ENCODE measurements around the gene ZNF414.

The ZNF414 gene

GRCh38 chr19:8506402-8506957 lies 7.5 kb downstream of the ZNF414 start:
- TF ChIP-seq GLIS3 (CRISPR knock-in tag; IDR thresholded peaks at IDR 0.05) (no peak), CSDC2 (CRISPR knock-in tag; IDR thresholded peaks at IDR 0.05) (no peak), POU6F1 (CRISPR knock-in tag; IDR thresholded peaks at IDR 0.05; ENCODE audit: borderline replicate concordance, low read depth) (no peak), PATZ1 (CRISPR knock-in tag; IDR thresholded peaks at IDR 0.05; ENCODE audit: borderline replicate concordance) (no peak), ESRRG (CRISPR knock-in tag; IDR thresholded peaks at IDR 0.05) (no peak), ARNTL (CRISPR knock-in tag; IDR thresholded peaks at IDR 0.05; ENCODE audit: borderline replicate concordance, low read depth) (no peak), ZNF565 (CRISPR knock-in tag; conservative IDR thresholded peaks at IDR 0.05; ENCODE audit: low read depth) (no peak), TOX (CRISPR knock-in tag; IDR thresholded peaks at IDR 0.05; ENCODE audit: borderline replicate concordance) (no peak), ISL1 (CRISPR knock-in tag; IDR thresholded peaks at IDR 0.05) (no peak)
- peak; percentile 70 for ATAC-seq

GRCh38 chr19:8505680-8506401 lies 8.1 kb downstream of the ZNF414 start:
- peak; percentile 90 for ATAC-seq
- no peak for TF ChIP-seq ESRRG (CRISPR knock-in tag; IDR thresholded peaks at IDR 0.05)
- no peak for TF ChIP-seq RARB (CRISPR knock-in tag; IDR thresholded peaks at IDR 0.05)
- TF ChIP-seq ISL1 (CRISPR knock-in tag; IDR thresholded peaks at IDR 0.05), result no peak
- no peak for TF ChIP-seq CSRNP3 (CRISPR knock-in tag; IDR thresholded peaks at IDR 0.05)
- 0 out of 2 replicates have a peak, but pooled peaks have one; percentile 37 for TF ChIP-seq ZFP3 (CRISPR knock-in tag; IDR thresholded peaks at IDR 0.05)

GRCh38 chr19:8504919-8505318 lies 9.0 kb downstream of the ZNF414 start:
- TF ChIP-seq SNAI2 (CRISPR knock-in tag; IDR thresholded peaks at IDR 0.05) (no peak), ARNTL (CRISPR knock-in tag; IDR thresholded peaks at IDR 0.05; ENCODE audit: borderline replicate concordance, low read depth) (no peak), TOX (CRISPR knock-in tag; IDR thresholded peaks at IDR 0.05; ENCODE audit: borderline replicate concordance) (no peak), ZC3H10 (CRISPR knock-in tag; IDR thresholded peaks at IDR 0.05) (no peak), ESRRG (CRISPR knock-in tag; IDR thresholded peaks at IDR 0.05) (no peak), TCF4 (CRISPR knock-in tag; IDR thresholded peaks at IDR 0.05; ENCODE audit: borderline replicate concordance) (no peak), POU6F1 (CRISPR knock-in tag; IDR thresholded peaks at IDR 0.05; ENCODE audit: borderline replicate concordance, low read depth) (no peak), RARB (CRISPR knock-in tag; IDR thresholded peaks at IDR 0.05) (no peak), OSR1 (CRISPR knock-in tag; IDR thresholded peaks at IDR 0.05) (no peak), BACH2 (CRISPR knock-in tag; IDR thresholded peaks at IDR 0.05; ENCODE audit: borderline replicate concordance) (no peak), GLIS3 (CRISPR knock-in tag; IDR thresholded peaks at IDR 0.05) (no peak), CREB5 (CRISPR knock-in tag; IDR thresholded peaks at IDR 0.05; ENCODE audit: low read depth) (no peak)
- ATAC-seq, result no peak

- ATAC-seq, result no peak
- TF ChIP-seq ISL1 (CRISPR knock-in tag; IDR thresholded peaks at IDR 0.05), result no peak
- no peak for TF ChIP-seq TOX (CRISPR knock-in tag; IDR thresholded peaks at IDR 0.05; ENCODE audit: borderline replicate concordance)
- no peak for TF ChIP-seq ZNF70 (CRISPR knock-in tag; IDR thresholded peaks at IDR 0.05)
- no peak for TF ChIP-seq ZNF8 (CRISPR knock-in tag; IDR thresholded peaks at IDR 0.05)
- TF ChIP-seq POU6F1 (CRISPR knock-in tag; IDR thresholded peaks at IDR 0.05; ENCODE audit: borderline replicate concordance, low read depth), result no peak
- no peak for TF ChIP-seq RARB (CRISPR knock-in tag; IDR thresholded peaks at IDR 0.05)
- TF ChIP-seq BACH2 (CRISPR knock-in tag; IDR thresholded peaks at IDR 0.05; ENCODE audit: borderline replicate concordance), result no peak
- no peak for TF ChIP-seq ZFP3 (CRISPR knock-in tag; IDR thresholded peaks at IDR 0.05)
- TF ChIP-seq TCF4 (CRISPR knock-in tag; IDR thresholded peaks at IDR 0.05; ENCODE audit: borderline replicate concordance), result no peak
- TF ChIP-seq GLIS3 (CRISPR knock-in tag; IDR thresholded peaks at IDR 0.05), result no peak
- no peak for TF ChIP-seq TSHZ2 (CRISPR knock-in tag; IDR thresholded peaks at IDR 0.05)
Observed at GRCh38 chr19:8504171-8504570, 9.8 kb downstream of the ZNF414 start.

All from SK-N-SH treated with all-trans-retinoic acid at 6 μM for 48 hours (cell line).